SK-N-MC (cell line): ENCODE measurements around the gene HAX1.
"Not testable (repeated sequence)": the region's sequence is repeated elsewhere in the genome, so short reads cannot be mapped to it uniquely, and the experiment has no call there.

Source experiments
- DNase-seq: peaks from one replicate; pipeline ENCODE4 v3.0.0-alpha.2; 2011; ENCODE audit warnings: low read depth, low spot score
- H3K27ac ChIP-seq: fragments of 200-600 bp; sonication (generic); 2 replicates; pipeline ENCODE4 v1.5.1; 2016; ENCODE audit warnings: mixed run types
- H3K36me3 ChIP-seq: fragments of 200-600 bp; sonication (generic); 2 replicates; pipeline ENCODE4 v1.6.1; 2017; ENCODE audit warnings: antibody characterized with exemption, low read length, mixed read lengths; ENCODE audit not compliant: insufficient read depth
- H3K4me3 ChIP-seq: fragments of 200-600 bp; sonication (generic); 2 replicates; pipeline ENCODE4 v1.5.1; 2016
- H3K9ac ChIP-seq: fragments of 200-600 bp; sonication (generic); 2 replicates; pipeline ENCODE4 v1.8.0; 2017; ENCODE audit warnings: mixed run types, mixed read lengths; ENCODE audit not compliant: insufficient read length
- H3K9me3 ChIP-seq: fragments of 200-600 bp; sonication (generic); 2 replicates; pipeline ENCODE4 v1.6.1; 2017; ENCODE audit warnings: low read depth, mild to moderate bottlenecking, antibody characterized with exemption, low read length, moderate library complexity, mixed read lengths
- EZH2 ChIP-seq: fragments of 200-600 bp; sonication (generic); IDR thresholded peaks from one replicate; pipeline ENCODE4 v1.6.1; 2017; ENCODE audit warnings: antibody characterized with exemption
- FOXP2 ChIP-seq: optimal IDR thresholded peaks from 2 replicates; pipeline ENCODE3; 2011; ENCODE audit warnings: mild to moderate bottlenecking, moderate library complexity; ENCODE audit not compliant: insufficient read depth; ENCODE audit errors: extremely low read length, control extremely low read depth
- POLR2AphosphoS5 ChIP-seq: IDR thresholded peaks from 2 replicates; pipeline ENCODE4 v1.6.1; 2012; ENCODE audit warnings: mild to moderate bottlenecking, low read depth, low read length, borderline replicate concordance

The HAX1 gene

GRCh38 chr1:154295408-154296235 lies 23.2 kb downstream of the HAX1 start:
- no peak for DNase-seq

GRCh38 chr1:154301582-154301981 lies 29.2 kb downstream of the HAX1 start:
- no peaks in the 10 kb centered on the region for H3K36me3 ChIP-seq
- H3K27ac ChIP-seq = no peak overlapping the region
- H3K9me3 ChIP-seq = no peaks in the 10 kb centered on the region
- no peak overlapping the region for H3K9ac ChIP-seq
- no peak for TF ChIP-seq POLR2AphosphoS5
- no peak for TF ChIP-seq EZH2
- no peak for TF ChIP-seq FOXP2
- DNase-seq = no peak
- no peak overlapping the region for H3K4me3 ChIP-seq

More at GRCh38 chr1:154295408-154296235, 23.2 kb downstream of the HAX1 start:
- Histone ChIP-seq H3K9ac (no peak overlapping the region), H3K9me3 (peaks cover 3% of the 10 kb centered on the region; the same call in 1 of the 2 replicates), H3K36me3 (no peaks in the 10 kb centered on the region), H3K27ac (no peak overlapping the region), H3K4me3 (no peak overlapping the region)
- TF ChIP-seq FOXP2 (no peak), EZH2 (no peak), POLR2AphosphoS5 (no peak)

- no peak overlapping the region for H3K27ac ChIP-seq
- no peaks in the 10 kb centered on the region for H3K36me3 ChIP-seq
- H3K4me3 ChIP-seq = no peak overlapping the region
- TF ChIP-seq FOXP2 = no peak
- TF ChIP-seq POLR2AphosphoS5 = no peak
- TF ChIP-seq EZH2 = no peak
- no peaks in the 10 kb centered on the region for H3K9me3 ChIP-seq
- no peak overlapping the region for H3K9ac ChIP-seq
- no peak for DNase-seq
Measured at GRCh38 chr1:154304664-154305337, 32.4 kb downstream of the HAX1 start.

- Histone ChIP-seq H3K36me3 (no peaks in the 10 kb centered on the region), H3K9ac (no peak overlapping the region), H3K4me3 (no peak overlapping the region), H3K9me3 (no peaks in the 10 kb centered on the region), H3K27ac (no peak overlapping the region)
- no peak for DNase-seq
- TF ChIP-seq EZH2 = no peak
- TF ChIP-seq POLR2AphosphoS5 = no peak
- TF ChIP-seq FOXP2 = no peak
Measured at GRCh38 chr1:154306151-154306550, 33.7 kb downstream of the HAX1 start.

- H3K36me3 ChIP-seq, DNase-seq, H3K27ac ChIP-seq, H3K9ac ChIP-seq, H3K4me3 ChIP-seq, H3K9me3 ChIP-seq: not testable (repeated sequence)
Measured at GRCh38 chr1:154307670-154308270, 35.3 kb downstream of the HAX1 start.

GRCh38 chr1:154309136-154309535 lies 36.7 kb downstream of the HAX1 start:
- H3K9ac ChIP-seq = not testable (repeated sequence)

GRCh38 chr1:154312229-154313065 lies 40.0 kb downstream of the HAX1 start:
- not testable (repeated sequence) for H3K36me3 ChIP-seq, H3K27ac ChIP-seq, H3K9me3 ChIP-seq, DNase-seq, H3K4me3 ChIP-seq, H3K9ac ChIP-seq

More at GRCh38 chr1:154309136-154309535, 36.7 kb downstream of the HAX1 start:
- H3K4me3 ChIP-seq, DNase-seq, H3K27ac ChIP-seq, H3K36me3 ChIP-seq, H3K9me3 ChIP-seq: not testable (repeated sequence)

- DNase-seq = no peak
Measured at GRCh38 chr1:154313066-154313356, 40.6 kb downstream of the HAX1 start.

GRCh38 chr1:154314226-154314625 lies 41.8 kb downstream of the HAX1 start:
- not testable (repeated sequence) for DNase-seq, H3K9me3 ChIP-seq, H3K4me3 ChIP-seq, H3K27ac ChIP-seq, H3K9ac ChIP-seq, H3K36me3 ChIP-seq

More at GRCh38 chr1:154313066-154313356, 40.6 kb downstream of the HAX1 start:
- no peak overlapping the region for H3K27ac ChIP-seq
- H3K4me3 ChIP-seq = no peak overlapping the region
- H3K9ac ChIP-seq = no peak overlapping the region
- no peak for TF ChIP-seq POLR2AphosphoS5
- TF ChIP-seq FOXP2 = no peak
- no peak for TF ChIP-seq EZH2
- H3K36me3 ChIP-seq = no peaks in the 10 kb centered on the region
- no peaks in the 10 kb centered on the region; the same call in 1 of the 2 replicates for H3K9me3 ChIP-seq
